ENCODE data around the gene COL16A1. TPM values are rescaled to one million over a fixed set of nuclear protein-coding genes. Genes with fewer than 3 reads are reported as not detected.
A peak's percentile ranks its signal among the peaks of the same experiment; 100 is the strongest.

COL16A1 gene
- total RNA-seq, 1 donor from 2014 or later, result 0.22 TPM

GRCh38 chr1:31671561-31672201, 32.1 kb downstream of the COL16A1 start:
- Histone ChIP-seq H3K4me2 (no peak overlapping the region), H4K20me1 (ENCODE audit: low read depth) (no peaks in the 10 kb centered on the region), H3K79me2 (ENCODE audit: low read depth) (no peaks in the 10 kb centered on the region), H3K4me1 (peaks cover 13% of the 10 kb centered on the region), H3K27me3 (no peaks in the 10 kb centered on the region), H3F3A (ENCODE audit: low read depth) (no peaks in the 10 kb centered on the region), H2AFZ (replicated peaks) (no peak overlapping the region), H3K36me3 (no peaks in the 10 kb centered on the region), H3K4me3 (no peak overlapping the region), H3K9me3 (ENCODE audit: low read depth) (no peaks in the 10 kb centered on the region), H3K9ac (no peak overlapping the region), H3K27ac (no peak overlapping the region)
- Mint-ChIP-seq H3K36me3 (no peaks in the 10 kb centered on the region), H3K9me3 (no peaks in the 10 kb centered on the region), H3K4me3 (no peak overlapping the region), H3K4me1 (peaks cover 22% of the 10 kb centered on the region), H3K27me3 (ENCODE audit: insufficient read depth, low read depth) (peaks cover 8% of the 10 kb centered on the region), H3K27ac (no peak overlapping the region)
- TF ChIP-seq EZH2phosphoT487 (IDR thresholded peaks at IDR 0.05) (no peak), CTCF (IDR thresholded peaks at IDR 0.05) (no peak), EZH2 (IDR thresholded peaks at IDR 0.05) (no peak)
- DNase-seq (ENCODE audit: low spot score), result no peak

GRCh38 chr1:31671147-31671546, 32.7 kb downstream of the COL16A1 start:
- Histone ChIP-seq H3K79me2 (ENCODE audit: low read depth) (no peaks in the 10 kb centered on the region), H4K20me1 (ENCODE audit: low read depth) (no peaks in the 10 kb centered on the region), H3K9me3 (ENCODE audit: low read depth) (no peaks in the 10 kb centered on the region), H3K9ac (no peak overlapping the region), H3K27ac (no peak overlapping the region), H3K27me3 (no peaks in the 10 kb centered on the region), H3K4me3 (no peak overlapping the region), H3F3A (ENCODE audit: low read depth) (no peaks in the 10 kb centered on the region), H2AFZ (replicated peaks) (no peak overlapping the region), H3K4me2 (no peak overlapping the region), H3K36me3 (no peaks in the 10 kb centered on the region), H3K4me1 (peaks cover 13% of the 10 kb centered on the region)
- Mint-ChIP-seq H3K27ac (peak overlapping the region; percentile 85), H3K36me3 (no peaks in the 10 kb centered on the region), H3K9me3 (no peaks in the 10 kb centered on the region), H3K27me3 (ENCODE audit: insufficient read depth, low read depth) (peaks cover 7% of the 10 kb centered on the region), H3K4me1 (peaks cover 27% of the 10 kb centered on the region), H3K4me3 (no peak overlapping the region)
- no peak for DNase-seq (ENCODE audit: low spot score)
- TF ChIP-seq EZH2 (IDR thresholded peaks at IDR 0.05) (no peak), EZH2phosphoT487 (IDR thresholded peaks at IDR 0.05) (no peak), CTCF (IDR thresholded peaks at IDR 0.05) (no peak)

- H3K9ac ChIP-seq, result no peak overlapping the region
- Mint-ChIP-seq H3K9me3 (no peaks in the 10 kb centered on the region), H3K27me3 (ENCODE audit: insufficient read depth, low read depth) (peaks cover 6% of the 10 kb centered on the region), H3K27ac (no peak overlapping the region), H3K4me3 (no peak overlapping the region), H3K36me3 (no peaks in the 10 kb centered on the region), H3K4me1 (peaks cover 30% of the 10 kb centered on the region)
- H2AFZ ChIP-seq (replicated peaks), result peak overlapping the region; percentile 89
- H3K4me2 ChIP-seq, result peak overlapping the region; percentile 45
- H3K4me1 ChIP-seq, result peaks cover 13% of the 10 kb centered on the region
- no peaks in the 10 kb centered on the region for H3F3A ChIP-seq (ENCODE audit: low read depth)
- DNase-seq (ENCODE audit: low spot score), result no peak
- H3K36me3 ChIP-seq, result no peaks in the 10 kb centered on the region
- H4K20me1 ChIP-seq (ENCODE audit: low read depth), result no peaks in the 10 kb centered on the region
- TF ChIP-seq EZH2 (IDR thresholded peaks at IDR 0.05), result no peak
- no peak for TF ChIP-seq EZH2phosphoT487 (IDR thresholded peaks at IDR 0.05)
- TF ChIP-seq CTCF (IDR thresholded peaks at IDR 0.05), result no peak
- no peak overlapping the region for H3K4me3 ChIP-seq
- no peaks in the 10 kb centered on the region for H3K79me2 ChIP-seq (ENCODE audit: low read depth)
- no peaks in the 10 kb centered on the region for H3K27me3 ChIP-seq
- H3K27ac ChIP-seq, result no peak overlapping the region
- no peaks in the 10 kb centered on the region for H3K9me3 ChIP-seq (ENCODE audit: low read depth)
These were observed 33.2 kb downstream of the COL16A1 start for GRCh38 chr1:31670593-31670964.
